HG03378 (cell line): ENCODE results near the gene ABCC4.
A peak's percentile ranks its signal among the peaks of the same experiment; 100 is the strongest.
"Not testable (repeated sequence)": the region's sequence is repeated elsewhere in the genome, so short reads cannot be mapped to it uniquely, and the experiment has no call there.

ENCODE experiments used
- ATAC-seq: cut with Tn5 transposase; IDR thresholded peaks from one replicate; pipeline ENCODE4 v1.9.1; 2021; ENCODE audit warnings: mild to moderate bottlenecking, moderate library complexity; ENCODE audit not compliant: unreplicated experiment

The ABCC4 gene

DNA sequence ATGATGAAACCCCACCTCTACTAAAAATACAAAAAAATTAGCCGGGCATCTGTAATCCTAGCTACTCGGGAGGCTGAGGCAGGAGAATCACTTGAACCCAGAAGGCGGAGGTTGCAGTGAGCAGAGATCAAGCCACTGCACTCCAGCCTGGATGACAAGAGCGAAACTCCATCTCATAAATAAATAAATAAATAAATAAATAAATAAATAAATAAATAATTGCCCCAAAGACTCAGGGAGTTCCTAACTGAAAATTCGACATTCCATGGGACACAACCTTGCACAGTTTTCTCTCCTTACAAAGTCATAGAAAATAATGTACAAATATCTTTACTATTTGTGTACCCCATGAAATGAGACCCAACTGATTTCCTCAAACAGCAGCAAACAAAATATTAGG, 134.2 kb downstream of the ABCC4 start:
- ATAC-seq: not testable (repeated sequence)

DNA sequence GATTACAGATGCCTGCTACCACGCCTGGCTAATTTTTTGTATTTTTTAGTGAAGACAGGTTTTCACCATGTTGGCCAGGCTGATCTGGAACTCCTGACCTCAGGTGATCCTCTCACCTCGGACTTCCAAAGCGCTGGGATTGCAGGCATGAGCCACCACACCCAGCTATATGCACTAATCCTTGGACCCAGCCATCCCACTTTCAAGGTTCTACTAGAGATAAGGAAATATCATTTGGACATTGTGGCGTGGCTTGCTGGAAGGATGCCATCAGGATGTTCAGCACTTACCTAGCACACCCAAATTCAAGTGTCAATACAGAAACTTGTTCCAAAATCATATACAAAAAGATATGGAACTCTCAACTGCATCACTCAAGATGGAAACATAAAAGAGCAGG, 136.4 kb downstream of the ABCC4 start:
- ATAC-seq: no peak

DNA sequence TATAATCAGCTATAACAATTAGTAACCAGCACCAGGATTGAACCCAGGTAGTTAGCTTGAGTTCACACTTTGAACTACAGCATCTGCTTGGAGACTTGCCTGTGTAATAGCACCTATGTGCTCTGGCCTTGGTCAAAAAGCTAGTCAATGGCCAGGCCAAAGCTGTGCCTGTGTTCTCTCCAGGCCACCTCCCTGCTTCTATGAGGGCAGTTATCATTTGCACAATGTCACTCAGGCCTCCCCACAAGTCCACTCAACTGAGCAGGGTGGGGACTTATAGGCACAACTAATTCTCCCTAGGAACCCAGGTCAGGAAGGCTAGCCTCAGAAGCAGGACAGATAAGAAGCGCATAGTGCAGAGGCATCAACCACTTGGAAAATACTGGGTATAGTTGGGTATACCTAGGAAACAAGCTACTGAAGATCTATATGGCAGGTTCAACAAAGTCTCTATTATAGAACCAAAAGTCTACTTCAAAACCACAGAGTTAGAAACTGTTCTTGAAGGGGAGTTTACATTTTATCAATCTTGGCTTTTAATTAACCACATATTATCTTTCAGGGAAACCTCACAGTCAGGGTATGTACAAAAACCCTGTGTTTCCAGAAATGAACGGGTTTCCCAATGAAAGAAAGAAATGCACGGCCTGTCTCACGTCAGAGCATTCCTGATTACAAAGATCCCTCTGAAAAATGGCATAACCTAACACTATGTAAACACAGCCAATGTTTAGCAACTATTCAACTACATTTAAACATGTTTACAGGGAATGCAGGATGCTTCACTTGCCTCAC, 140.9 kb downstream of the ABCC4 start:
- no peak for ATAC-seq

DNA sequence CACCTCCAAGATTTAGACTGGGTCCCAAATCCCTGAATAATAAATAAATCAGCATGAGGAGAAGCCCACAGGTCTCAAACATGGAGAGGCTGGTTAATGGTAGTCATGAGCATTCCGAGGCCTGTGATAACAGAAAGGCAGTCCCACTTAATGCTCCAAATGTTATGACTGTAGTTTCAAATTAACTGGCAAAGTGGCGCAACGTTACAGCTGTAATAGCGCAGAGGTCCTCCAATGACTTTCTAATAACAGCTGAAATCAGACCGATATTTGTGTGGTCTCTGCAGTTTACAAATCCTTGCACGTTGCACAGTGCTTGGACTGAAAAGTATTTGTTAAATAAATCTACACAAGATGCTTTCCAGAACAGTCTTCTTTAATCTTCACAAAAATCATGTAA, 141.8 kb downstream of the ABCC4 start:
- no peak for ATAC-seq

DNA sequence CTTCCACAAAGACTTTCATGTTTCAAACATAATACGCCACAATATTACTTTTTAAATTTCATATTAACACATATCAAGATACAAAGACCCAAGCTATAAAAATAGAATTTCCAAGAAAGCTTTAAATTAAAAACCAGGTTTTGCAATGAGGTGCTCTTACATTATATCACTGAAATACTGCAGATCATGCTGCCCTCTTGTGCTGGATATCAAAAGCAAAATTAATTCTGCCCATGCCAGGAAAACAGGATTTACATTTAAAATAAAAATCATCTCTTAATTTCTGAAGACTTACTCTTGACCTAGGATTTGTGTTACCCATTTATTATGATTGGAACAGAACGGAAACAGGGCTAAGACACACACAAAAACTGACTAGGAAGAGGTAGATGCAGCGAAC, 145.0 kb downstream of the ABCC4 start:
- no peak for ATAC-seq

DNA sequence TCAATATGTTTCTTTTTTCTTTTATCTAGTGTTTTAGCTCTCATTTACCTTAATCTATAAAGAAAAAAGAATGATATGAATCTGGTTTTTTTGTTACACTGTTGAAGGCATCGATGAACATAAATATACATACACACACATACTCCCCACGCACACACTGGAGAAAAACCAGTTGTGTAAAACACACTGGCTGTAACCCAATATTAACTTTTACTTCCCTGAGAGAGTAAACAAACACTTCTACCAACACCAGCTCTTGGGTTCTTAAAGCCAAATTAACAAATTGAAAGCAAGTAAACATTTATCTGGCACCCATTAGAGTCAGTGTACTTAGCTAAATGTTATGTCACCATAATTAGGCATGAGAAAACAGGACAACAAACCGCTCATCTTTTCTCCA, 145.7 kb downstream of the ABCC4 start:
- no peak for ATAC-seq

DNA sequence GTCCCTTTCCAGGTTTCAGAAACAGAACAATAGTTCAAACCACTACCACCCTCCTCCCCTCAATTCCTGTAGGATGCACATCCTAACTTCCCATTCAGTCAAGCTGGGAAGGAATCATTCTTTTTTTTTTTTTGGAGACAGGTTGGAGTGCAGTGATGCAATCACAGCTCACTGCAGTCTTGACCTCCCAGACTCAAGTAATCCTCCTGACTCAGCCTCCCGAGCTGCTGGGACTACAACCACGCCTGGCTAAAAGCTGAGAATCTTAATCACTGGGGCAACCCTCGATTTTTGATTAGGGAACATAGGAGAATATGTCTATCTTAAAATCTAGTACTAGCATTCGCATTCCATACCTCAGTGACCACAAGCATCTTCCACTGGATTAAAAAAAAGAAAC, 146.2 kb downstream of the ABCC4 start:
- no peak for ATAC-seq

DNA sequence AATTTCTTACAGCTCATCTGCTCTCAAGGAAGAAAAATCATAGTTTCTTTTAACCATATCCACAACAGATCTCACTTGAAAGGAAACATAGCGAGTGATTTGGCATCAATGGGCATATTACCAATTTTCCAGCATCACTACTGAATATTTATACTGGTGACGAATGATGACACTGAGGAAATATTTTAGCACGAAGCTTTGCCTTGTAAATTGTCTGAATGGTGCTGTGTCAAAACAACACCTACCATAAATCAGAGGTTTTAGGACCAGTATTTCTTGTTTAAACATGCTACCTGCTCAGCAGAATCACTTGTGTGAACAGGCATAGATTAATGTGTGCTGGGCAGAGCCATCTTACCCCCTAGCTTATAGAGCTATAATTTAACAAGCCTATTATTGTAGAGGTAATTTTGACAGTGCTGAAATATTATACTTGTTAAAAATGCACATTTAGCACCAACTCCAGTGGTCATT, 146.8 kb downstream of the ABCC4 start:
- ATAC-seq: no peak

DNA sequence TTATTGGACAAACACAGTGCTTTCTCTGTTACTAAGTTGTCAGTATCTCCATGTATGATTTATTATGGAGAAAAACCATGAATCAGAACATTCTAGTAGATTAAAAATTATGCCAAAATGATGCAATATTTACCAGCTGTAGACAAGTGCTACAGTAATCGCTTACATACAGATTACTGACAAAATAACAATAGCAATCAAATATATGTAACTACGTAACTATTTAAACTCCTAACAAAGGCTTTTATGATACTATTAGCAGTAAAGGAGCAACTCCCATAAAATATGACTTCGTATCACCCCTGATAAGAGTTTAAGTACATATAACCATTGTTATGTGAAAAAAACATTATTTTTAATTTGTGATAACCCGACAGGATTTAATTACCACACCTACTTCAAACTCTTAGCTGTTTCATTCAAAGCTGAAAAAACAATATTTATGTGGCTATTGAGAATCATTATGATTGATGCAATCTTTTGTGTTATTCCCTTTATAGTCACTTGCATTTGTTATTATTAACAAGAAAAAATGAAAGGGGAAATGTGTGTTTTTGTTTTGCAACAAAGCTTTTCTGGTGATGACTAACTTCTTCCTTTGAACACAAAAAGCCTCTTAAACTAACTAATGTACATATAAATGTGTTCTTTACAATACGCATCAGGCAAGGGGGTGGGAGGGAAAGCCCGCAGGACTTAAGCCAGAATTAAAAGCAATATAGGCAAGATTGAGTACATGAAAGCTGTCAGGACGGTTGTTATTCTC, 147.4 kb downstream of the ABCC4 start:
- no peak for ATAC-seq

DNA sequence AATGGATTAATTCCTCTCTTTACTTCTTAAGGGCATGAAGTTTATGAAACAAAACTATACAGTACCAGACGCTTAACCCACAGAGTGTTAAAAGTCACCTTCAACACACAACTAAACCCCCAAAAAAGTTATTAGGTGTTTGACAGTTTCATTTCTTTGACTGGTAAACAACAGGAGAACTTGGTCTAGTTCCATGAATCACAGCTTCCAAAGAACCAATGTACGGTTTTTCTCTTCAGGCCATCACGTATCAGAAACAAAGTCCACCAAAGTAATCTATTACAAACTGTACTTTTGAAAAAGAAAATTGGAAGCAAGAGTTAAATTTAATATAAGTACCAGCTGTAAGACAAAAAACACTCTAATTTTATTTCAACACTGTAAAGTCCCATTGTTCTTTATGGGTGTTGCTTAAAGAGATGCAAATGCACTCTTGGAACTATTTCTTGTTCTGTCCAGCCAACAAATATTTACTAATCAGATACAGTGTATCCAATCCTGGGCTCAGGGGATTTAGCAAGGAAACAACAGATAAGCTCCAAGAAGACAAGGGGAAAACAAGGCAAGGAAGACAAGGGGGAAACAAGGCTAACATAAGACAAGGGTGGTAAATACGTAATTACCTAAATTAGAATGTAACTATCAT, 149.2 kb downstream of the ABCC4 start:
- no peak for ATAC-seq

DNA sequence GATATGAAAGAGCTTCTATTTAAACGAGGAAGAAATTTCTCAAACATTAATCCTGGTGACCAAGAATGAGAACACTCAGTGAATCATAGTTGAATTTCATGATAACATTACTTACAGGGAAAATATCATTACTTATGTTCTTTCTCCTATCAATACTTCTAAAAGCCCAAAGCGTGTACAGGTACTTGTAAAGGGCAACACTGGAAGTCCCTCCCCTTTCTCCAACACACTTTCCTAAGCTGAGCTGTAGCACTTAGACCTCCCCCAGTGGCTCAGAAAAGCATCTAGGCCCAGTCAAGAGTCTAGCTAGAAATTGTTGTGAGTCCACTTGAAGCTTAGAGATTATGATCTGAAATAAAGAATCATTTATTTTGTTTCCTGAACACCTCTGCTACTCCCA, 150.7 kb downstream of the ABCC4 start:
- ATAC-seq: no peak

DNA sequence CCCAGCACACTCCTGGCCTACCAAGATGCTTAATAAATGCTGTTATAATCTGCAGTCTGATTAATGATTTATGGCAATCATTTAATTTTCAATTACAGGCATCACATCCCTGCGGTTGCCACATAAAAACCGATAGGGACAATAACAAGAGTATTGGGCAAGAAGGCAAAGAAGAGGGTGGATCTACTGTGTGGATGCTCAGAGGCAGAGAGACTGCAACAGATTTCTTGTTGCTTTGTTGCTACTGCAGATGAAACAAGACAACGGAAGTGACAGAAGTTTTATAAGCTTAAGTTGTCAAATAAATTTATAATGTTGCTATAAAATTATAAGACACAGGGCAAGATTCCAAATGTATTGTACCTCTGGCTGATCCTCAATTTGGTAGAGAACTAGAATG, 154.8 kb downstream of the ABCC4 start:
- ATAC-seq: no peak

DNA sequence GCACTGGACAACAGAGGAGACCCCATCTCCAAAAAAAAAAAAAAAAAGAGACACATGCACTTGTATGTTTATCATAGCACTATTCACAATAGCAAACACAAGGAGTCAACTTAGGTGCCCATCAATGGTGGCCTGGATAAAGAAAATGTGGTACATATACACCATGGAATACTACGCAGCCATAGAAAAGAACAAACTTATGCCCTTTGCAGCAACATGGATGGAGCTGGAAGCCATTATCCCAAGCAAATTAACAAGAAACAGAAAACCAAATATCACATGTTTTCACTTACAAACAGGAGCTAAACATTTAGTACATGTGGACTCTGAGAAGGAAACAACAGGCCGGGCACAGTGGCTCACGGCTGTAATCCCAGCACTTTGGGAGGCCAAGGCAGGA, 155.7 kb downstream of the ABCC4 start:
- ATAC-seq: no peak

DNA sequence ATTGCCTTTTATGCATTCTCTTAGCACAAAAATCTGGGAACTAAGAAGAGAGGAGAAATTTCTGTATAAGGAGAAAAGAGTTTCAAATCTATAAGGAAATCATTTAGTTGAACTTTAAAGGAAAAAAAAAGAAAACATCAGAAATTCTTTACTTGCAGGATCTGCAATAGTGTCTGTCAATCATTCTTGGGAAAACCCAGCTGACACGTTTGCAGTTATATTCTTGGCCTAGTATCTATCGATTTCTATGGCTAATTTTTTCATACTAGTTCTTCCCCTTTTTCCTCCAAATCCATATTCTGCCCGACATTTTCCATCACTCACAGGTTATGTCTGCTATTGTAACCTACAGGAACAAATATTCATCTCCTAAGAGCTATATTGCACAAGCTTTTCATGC, 160.7 kb downstream of the ABCC4 start:
- no peak for ATAC-seq

DNA sequence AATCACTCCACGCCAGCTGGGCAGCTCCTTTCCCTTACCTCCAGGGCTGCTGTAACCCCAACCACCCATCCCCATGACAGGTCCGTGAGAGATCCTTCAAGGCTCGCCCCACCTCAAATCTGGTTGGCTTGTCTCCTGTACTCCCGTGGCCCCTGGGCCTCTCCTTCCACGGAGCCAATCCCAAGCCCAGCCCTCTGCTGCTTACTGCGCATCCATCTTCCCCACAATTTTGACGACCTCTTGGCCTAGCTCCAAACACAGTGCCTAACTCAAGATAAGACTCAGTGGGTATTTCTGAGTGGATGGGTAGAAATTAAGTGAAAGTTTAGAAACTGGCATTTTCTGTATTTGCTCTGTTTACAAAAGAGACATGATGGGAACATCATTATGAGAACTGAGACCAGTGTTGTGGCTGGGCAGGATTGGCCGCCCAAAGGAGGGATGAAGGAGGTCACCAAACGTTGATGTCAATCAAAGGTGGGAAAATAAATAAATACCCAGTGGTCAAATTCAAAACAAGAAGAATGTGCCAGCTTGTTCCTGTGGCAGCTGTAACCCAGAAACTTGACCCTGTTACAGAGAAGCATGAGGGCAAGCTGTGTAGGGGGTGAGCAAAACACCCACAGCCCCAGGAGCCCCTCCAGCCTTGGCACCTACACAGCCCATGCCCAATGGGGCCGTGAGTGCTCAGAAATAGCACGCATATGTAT, 162.2 kb downstream of the ABCC4 start:
- ATAC-seq: no peak

DNA sequence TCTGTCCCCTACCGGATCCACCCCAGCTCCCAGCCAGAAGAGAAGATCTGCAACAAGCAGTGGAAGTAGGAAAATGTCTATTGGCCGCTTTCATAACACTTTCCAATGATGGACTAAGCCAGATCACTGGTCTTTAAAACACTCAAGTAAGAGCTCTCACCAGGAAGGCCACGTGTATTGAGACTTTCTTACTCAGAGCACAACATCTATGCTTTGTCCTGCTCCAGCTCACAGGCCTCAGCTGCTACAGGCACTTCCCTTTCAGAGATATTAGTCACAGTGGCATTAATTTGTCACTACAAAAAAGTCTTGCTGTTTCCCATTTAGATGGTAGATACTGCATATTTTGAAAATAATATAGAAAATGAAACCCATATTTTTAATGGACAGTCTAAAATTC, 164.2 kb downstream of the ABCC4 start:
- ATAC-seq: peak; percentile 95

DNA sequence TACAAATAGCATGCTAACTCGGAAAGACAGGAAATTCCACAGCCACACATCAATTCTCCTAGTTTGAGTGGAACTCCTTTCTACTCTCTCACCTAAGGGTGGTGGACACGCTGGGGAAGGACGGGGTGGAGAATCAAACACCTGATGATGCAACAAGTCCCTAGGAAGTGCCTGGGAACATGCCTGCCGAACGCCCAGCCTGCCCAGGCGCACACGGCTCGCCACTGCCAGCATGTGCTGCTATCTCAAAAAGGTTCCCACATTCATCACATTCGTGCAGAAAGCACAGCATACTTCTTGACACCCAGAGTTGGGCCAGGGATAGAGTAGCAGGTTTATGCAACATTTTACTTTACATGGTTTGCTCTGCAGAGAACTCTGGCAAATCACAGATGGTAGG, 164.6 kb downstream of the ABCC4 start:
- ATAC-seq: no peak

DNA sequence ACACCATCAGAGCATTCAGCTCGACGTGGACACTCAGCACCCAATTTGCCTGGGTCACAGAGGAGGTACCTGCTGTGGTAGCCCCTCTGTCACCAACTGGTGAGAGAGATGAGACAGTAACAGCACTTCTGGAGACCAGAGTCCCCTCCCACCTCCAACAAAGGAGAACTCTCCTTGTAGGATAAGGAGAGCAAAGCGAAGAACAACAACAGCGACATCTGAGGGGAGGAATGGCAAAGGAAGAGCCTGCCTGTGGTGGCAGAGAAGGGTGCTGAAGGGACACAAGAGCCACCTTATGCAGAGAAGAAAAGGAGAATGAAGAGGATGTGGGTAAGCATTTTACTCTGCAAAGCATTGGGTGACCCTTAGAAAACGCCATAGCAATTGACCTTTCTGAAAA, 167.8 kb downstream of the ABCC4 start:
- no peak for ATAC-seq

DNA sequence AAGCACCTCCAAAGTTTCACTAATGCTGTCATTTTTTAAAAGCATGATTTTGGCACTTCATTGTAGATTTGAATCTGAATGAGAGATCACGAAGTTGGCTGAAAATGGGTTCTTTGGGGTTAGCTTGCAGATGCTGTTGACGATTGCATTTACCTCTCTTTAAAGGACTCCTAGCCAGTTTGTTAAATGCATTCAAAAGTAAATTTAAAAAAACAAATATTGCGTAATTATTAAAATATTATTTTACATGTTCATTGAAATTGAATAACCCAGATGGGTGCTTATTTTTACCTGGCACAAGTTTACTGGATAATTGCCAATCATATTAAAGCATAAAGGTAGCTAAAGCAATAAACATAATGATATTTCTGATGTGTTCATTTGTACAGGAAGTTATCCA, 172.2 kb downstream of the ABCC4 start:
- ATAC-seq: no peak

DNA sequence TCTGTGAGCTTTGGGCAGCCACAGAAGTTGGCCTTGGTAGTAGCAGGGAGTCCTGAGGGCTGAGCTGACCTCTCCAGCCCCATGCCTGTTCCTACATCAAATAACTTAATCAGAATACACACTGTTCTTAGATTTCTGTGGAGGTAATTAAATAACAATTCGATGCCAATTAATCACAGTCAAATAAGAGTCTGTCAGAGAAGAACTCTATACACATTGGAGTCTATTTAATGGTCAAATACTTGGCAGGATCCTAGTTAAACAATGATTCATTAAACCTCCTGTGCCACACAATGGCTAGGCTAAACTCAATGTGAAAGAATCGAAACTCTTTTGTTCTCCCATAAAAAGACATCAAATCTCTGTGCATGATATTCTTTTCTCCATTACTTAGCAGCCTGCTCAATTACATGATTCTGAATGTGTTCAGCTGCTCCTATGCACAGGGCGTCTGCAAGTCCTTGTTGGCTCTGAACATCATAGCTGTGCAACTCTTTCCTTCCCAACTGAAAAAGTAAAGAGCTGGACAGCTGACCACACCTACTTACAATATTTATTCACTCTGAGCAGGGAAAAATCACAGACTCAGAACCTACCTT, 173.1 kb downstream of the ABCC4 start:
- no peak for ATAC-seq

DNA sequence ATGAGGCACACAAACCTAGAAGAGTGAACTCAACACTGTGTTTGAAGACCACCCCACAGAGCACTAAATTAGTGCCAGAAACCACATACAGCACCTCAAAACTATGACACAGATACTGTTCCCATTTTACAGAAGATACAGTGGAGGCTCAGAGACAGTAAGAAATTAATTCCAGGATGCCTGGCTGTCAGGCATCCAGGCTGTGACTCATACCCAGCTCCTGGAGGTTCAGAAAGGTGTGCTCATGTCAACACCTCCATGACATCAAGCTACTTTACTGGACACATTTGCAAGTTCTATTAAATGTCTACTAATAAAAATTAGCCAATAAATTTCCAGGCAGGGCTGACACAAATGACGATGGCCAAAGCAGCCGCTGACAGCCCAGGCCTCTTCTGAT, 176.3 kb downstream of the ABCC4 start:
- no peak for ATAC-seq
